Measurements from ENCODE around the gene PLA2G4E. TPM values are rescaled to one million over a fixed set of nuclear protein-coding genes. Genes with fewer than 3 reads are reported as not detected.

Gene PLA2G4E
- total and polyA plus RNA-seq, 2 experiments from 2014 or later = not detected

- Histone ChIP-seq H3K27me3 (ENCODE audit: insufficient read depth) (no peaks in the 10 kb centered on the region), H3K4me3 (no peak overlapping the region), H3K36me3 (ENCODE audit: insufficient read depth) (no peaks in the 10 kb centered on the region), H3K79me2 (replicated peaks; ENCODE audit: insufficient read depth) (peaks cover 87% of the 10 kb centered on the region), H3K27ac (ENCODE audit: low read depth) (no peak overlapping the region), H3F3A (replicated peaks; ENCODE audit: low read depth) (no peaks in the 10 kb centered on the region), H3K4me2 (no peak overlapping the region), H3K9me2 (ENCODE audit: insufficient read depth) (no peaks in the 10 kb centered on the region), H3K4me1 (ENCODE audit: insufficient read depth) (peaks cover 5% of the 10 kb centered on the region), H4K20me1 (replicated peaks; ENCODE audit: insufficient read depth) (peaks cover 14% of the 10 kb centered on the region; the same call in 1 of the 2 replicates), H2AFZ (no peak overlapping the region)
- Mint-ChIP-seq H3K4me1 (peaks cover 9% of the 10 kb centered on the region; the same call in 2 of the 3 replicates), H3K36me3 (ENCODE audit: low read depth) (peaks cover 20% of the 10 kb centered on the region), H3K27ac (no peak overlapping the region), H3K27me3 (ENCODE audit: insufficient read depth, low read depth, poor library complexity) (peaks cover 4% of the 10 kb centered on the region), H3K4me3 (no peak overlapping the region), H3K9me3 (peaks cover 5% of the 10 kb centered on the region; the same call in 1 of the 3 replicates)
- TF ChIP-seq STAT1 (IDR thresholded peaks at IDR 0.05; ENCODE audit: unreplicated experiment) (no peak), CREB1 (CRISPR knock-in tag; IDR thresholded peaks at IDR 0.05; ENCODE audit: low read depth) (no peak), NANOG (IDR thresholded peaks at IDR 0.05; ENCODE audit: borderline replicate concordance) (no peak), EZH2 (IDR thresholded peaks at IDR 0.05; ENCODE audit: low read depth, unreplicated experiment) (no peak), ZNF331 (CRISPR knock-in tag; IDR thresholded peaks at IDR 0.05; ENCODE audit: low read depth) (no peak), POLR2AphosphoS5 (IDR thresholded peaks at IDR 0.05; ENCODE audit: low read depth) (no peak), EZH2phosphoT487 (IDR thresholded peaks at IDR 0.05; ENCODE audit: unreplicated experiment) (no peak), ZNF114 (CRISPR knock-in tag; IDR thresholded peaks at IDR 0.05) (no peak), JUNB (IDR thresholded peaks at IDR 0.05; ENCODE audit: unreplicated experiment) (no peak), ZNF462 (CRISPR knock-in tag; IDR thresholded peaks at IDR 0.05) (no peak)
- TF ChIP-seq, protein P1, sequence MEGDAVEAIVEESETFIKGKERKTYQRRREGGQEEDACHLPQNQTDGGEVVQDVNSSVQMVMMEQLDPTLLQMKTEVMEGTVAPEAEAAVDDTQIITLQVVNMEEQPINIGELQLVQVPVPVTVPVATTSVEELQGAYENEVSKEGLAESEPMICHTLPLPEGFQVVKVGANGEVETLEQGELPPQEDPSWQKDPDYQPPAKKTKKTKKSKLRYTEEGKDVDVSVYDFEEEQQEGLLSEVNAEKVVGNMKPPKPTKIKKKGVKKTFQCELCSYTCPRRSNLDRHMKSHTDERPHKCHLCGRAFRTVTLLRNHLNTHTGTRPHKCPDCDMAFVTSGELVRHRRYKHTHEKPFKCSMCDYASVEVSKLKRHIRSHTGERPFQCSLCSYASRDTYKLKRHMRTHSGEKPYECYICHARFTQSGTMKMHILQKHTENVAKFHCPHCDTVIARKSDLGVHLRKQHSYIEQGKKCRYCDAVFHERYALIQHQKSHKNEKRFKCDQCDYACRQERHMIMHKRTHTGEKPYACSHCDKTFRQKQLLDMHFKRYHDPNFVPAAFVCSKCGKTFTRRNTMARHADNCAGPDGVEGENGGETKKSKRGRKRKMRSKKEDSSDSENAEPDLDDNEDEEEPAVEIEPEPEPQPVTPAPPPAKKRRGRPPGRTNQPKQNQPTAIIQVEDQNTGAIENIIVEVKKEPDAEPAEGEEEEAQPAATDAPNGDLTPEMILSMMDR (conservative IDR thresholded peaks at IDR 0.05; ENCODE audit: low read depth in 2 of 2) = no peak
- TF ChIP-seq, protein P2, sequence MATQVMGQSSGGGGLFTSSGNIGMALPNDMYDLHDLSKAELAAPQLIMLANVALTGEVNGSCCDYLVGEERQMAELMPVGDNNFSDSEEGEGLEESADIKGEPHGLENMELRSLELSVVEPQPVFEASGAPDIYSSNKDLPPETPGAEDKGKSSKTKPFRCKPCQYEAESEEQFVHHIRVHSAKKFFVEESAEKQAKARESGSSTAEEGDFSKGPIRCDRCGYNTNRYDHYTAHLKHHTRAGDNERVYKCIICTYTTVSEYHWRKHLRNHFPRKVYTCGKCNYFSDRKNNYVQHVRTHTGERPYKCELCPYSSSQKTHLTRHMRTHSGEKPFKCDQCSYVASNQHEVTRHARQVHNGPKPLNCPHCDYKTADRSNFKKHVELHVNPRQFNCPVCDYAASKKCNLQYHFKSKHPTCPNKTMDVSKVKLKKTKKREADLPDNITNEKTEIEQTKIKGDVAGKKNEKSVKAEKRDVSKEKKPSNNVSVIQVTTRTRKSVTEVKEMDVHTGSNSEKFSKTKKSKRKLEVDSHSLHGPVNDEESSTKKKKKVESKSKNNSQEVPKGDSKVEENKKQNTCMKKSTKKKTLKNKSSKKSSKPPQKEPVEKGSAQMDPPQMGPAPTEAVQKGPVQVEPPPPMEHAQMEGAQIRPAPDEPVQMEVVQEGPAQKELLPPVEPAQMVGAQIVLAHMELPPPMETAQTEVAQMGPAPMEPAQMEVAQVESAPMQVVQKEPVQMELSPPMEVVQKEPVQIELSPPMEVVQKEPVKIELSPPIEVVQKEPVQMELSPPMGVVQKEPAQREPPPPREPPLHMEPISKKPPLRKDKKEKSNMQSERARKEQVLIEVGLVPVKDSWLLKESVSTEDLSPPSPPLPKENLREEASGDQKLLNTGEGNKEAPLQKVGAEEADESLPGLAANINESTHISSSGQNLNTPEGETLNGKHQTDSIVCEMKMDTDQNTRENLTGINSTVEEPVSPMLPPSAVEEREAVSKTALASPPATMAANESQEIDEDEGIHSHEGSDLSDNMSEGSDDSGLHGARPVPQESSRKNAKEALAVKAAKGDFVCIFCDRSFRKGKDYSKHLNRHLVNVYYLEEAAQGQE (IDR thresholded peaks at IDR 0.05; ENCODE audit: unreplicated experiment) = no peak
- TF ChIP-seq, protein P3, sequence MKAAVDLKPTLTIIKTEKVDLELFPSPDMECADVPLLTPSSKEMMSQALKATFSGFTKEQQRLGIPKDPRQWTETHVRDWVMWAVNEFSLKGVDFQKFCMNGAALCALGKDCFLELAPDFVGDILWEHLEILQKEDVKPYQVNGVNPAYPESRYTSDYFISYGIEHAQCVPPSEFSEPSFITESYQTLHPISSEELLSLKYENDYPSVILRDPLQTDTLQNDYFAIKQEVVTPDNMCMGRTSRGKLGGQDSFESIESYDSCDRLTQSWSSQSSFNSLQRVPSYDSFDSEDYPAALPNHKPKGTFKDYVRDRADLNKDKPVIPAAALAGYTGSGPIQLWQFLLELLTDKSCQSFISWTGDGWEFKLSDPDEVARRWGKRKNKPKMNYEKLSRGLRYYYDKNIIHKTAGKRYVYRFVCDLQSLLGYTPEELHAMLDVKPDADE (IDR thresholded peaks at IDR 0.05) = no peak
- no peak for DNase-seq (ENCODE audit: low spot score)
- no peak for ATAC-seq
These were observed 59.8 kb downstream of the PLA2G4E start for GRCh38 chr15:41961001-41961518.
